ENCODE measurements around the gene NOS1AP.

NOS1AP gene

GRCh38 chr1:162293073-162293692, 223.7 kb downstream of the NOS1AP start:
- DNase-seq (ENCODE audit: low read depth, low spot score): no peak

GRCh38 chr1:162294015-162294414, 224.5 kb downstream of the NOS1AP start:
- DNase-seq (ENCODE audit: low read depth, low spot score): no peak

- no peak for DNase-seq (ENCODE audit: low read depth, low spot score)
These were observed 227.7 kb downstream of the NOS1AP start for GRCh38 chr1:162297208-162297607.

GRCh38 chr1:162298266-162298665, 228.8 kb downstream of the NOS1AP start:
- DNase-seq (ENCODE audit: low read depth, low spot score): no peak

GRCh38 chr1:162299018-162299417, 229.5 kb downstream of the NOS1AP start:
- DNase-seq (ENCODE audit: low read depth, low spot score): no peak

- no peak for DNase-seq (ENCODE audit: low read depth, low spot score)
These were observed 230.8 kb downstream of the NOS1AP start for GRCh38 chr1:162300057-162300917.

GRCh38 chr1:162301696-162302095, 232.2 kb downstream of the NOS1AP start:
- DNase-seq (ENCODE audit: low read depth, low spot score): no peak

- no peak for DNase-seq (ENCODE audit: low read depth, low spot score)
These were observed 233.0 kb downstream of the NOS1AP start for GRCh38 chr1:162302306-162303003.

- DNase-seq (ENCODE audit: low read depth, low spot score): peak; percentile 2
These were observed 233.5 kb downstream of the NOS1AP start for GRCh38 chr1:162303004-162303344.

GRCh38 chr1:162304736-162305135, 235.2 kb downstream of the NOS1AP start:
- DNase-seq (ENCODE audit: low read depth, low spot score): no peak

- no peak for DNase-seq (ENCODE audit: low read depth, low spot score)
These were observed 236.5 kb downstream of the NOS1AP start for GRCh38 chr1:162305969-162306368.

- DNase-seq (ENCODE audit: low read depth, low spot score): no peak
These were observed 240.8 kb downstream of the NOS1AP start for GRCh38 chr1:162310337-162310736.

GRCh38 chr1:162314206-162314605, 244.7 kb downstream of the NOS1AP start:
- DNase-seq (ENCODE audit: low read depth, low spot score): no peak

- DNase-seq (ENCODE audit: low read depth, low spot score): no peak
These were observed 246.2 kb downstream of the NOS1AP start for GRCh38 chr1:162315673-162316072.

GRCh38 chr1:162316187-162316586, 246.7 kb downstream of the NOS1AP start:
- DNase-seq (ENCODE audit: low read depth, low spot score): no peak

GRCh38 chr1:162317621-162318020, 248.1 kb downstream of the NOS1AP start:
- DNase-seq (ENCODE audit: low read depth, low spot score): no peak

GRCh38 chr1:162319493-162320175, 250.1 kb downstream of the NOS1AP start:
- DNase-seq (ENCODE audit: low read depth, low spot score): no peak

GRCh38 chr1:162321809-162322422, 252.4 kb downstream of the NOS1AP start:
- no peak for DNase-seq (ENCODE audit: low read depth, low spot score)

- no peak for DNase-seq (ENCODE audit: low read depth, low spot score)
These were observed 253.5 kb downstream of the NOS1AP start for GRCh38 chr1:162323023-162323422.

GRCh38 chr1:162324396-162324795, 254.9 kb downstream of the NOS1AP start:
- no peak for DNase-seq (ENCODE audit: low read depth, low spot score)

- DNase-seq (ENCODE audit: low read depth, low spot score): no peak
These were observed 257.1 kb downstream of the NOS1AP start for GRCh38 chr1:162326559-162326958.

Data from smooth muscle cell of the brain vasculature (primary cell).